ENCODE data around the gene RNF150. TPM values are rescaled to one million over a fixed set of nuclear protein-coding genes. Genes with fewer than 3 reads are reported as not detected.

Gene RNF150
- total RNA-seq, 1 donor from 2014 or later: 14.8 TPM

DNA sequence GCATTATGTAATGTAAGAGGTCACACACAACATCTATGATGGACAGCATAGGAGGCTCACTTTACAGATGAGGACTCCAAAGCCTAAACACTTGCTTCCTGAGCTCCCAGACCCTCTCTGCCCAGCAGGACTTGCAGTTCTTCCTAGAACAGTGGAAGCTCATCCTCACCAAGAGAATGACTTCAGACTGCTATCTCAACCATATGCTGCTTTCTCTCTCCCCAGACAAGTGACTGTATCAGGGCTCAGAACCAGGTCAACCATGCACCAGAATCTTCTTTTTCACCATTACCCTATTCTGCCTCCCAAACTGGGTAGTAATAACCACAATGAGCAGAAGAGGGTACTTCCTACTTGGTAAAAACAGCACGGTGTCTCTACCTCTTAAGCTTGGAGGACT, 12.2 kb downstream of the RNF150 start:
- Mint-ChIP-seq H3K9me3 (ENCODE audit: low read depth) (peaks cover 3% of the 10 kb centered on the region), H3K27ac (ENCODE audit: unreplicated experiment) (no peak overlapping the region), H3K4me3 (ENCODE audit: unreplicated experiment) (no peak overlapping the region), H3K4me1 (ENCODE audit: low read depth) (peaks cover 10% of the 10 kb centered on the region), H3K27me3 (ENCODE audit: low read depth) (no peaks in the 10 kb centered on the region), H3K36me3 (ENCODE audit: low read depth) (peaks cover 3% of the 10 kb centered on the region)
- TF ChIP-seq, protein P1, sequence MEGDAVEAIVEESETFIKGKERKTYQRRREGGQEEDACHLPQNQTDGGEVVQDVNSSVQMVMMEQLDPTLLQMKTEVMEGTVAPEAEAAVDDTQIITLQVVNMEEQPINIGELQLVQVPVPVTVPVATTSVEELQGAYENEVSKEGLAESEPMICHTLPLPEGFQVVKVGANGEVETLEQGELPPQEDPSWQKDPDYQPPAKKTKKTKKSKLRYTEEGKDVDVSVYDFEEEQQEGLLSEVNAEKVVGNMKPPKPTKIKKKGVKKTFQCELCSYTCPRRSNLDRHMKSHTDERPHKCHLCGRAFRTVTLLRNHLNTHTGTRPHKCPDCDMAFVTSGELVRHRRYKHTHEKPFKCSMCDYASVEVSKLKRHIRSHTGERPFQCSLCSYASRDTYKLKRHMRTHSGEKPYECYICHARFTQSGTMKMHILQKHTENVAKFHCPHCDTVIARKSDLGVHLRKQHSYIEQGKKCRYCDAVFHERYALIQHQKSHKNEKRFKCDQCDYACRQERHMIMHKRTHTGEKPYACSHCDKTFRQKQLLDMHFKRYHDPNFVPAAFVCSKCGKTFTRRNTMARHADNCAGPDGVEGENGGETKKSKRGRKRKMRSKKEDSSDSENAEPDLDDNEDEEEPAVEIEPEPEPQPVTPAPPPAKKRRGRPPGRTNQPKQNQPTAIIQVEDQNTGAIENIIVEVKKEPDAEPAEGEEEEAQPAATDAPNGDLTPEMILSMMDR (IDR thresholded peaks at IDR 0.05): no peak
- no peak for DNase-seq (ENCODE audit: low spot score)

DNA sequence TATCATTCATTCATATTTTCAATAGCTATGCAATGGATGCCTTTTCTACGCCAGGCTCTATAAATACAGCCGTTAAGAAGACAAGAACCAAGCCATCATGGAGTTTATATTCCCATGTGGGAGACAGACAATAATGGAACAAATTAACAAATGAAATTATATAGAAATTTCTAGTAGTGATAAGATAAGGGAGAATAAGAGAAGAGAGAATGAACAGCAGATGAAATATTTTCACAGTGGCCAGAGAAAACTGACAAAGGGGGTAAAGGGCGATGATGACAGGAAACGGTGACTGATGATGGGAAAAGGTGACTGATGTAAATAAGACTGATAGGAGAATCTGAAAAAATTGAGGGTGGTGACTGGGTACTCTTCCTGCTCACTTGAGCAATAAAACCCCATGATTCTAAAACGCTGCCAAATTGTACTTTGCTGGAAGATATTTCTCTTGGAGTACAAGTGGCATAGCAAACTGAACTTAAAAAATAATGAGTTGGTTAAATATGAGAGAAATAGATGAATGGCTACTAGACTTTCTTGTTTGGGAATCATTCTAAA, 13.2 kb downstream of the RNF150 start:
- Mint-ChIP-seq H3K4me1 (ENCODE audit: low read depth) (peaks cover 6% of the 10 kb centered on the region), H3K9me3 (ENCODE audit: low read depth) (peaks cover 13% of the 10 kb centered on the region), H3K4me3 (ENCODE audit: unreplicated experiment) (no peak overlapping the region), H3K27ac (ENCODE audit: unreplicated experiment) (no peak overlapping the region), H3K27me3 (ENCODE audit: low read depth) (no peaks in the 10 kb centered on the region), H3K36me3 (ENCODE audit: low read depth) (peaks cover 8% of the 10 kb centered on the region)
- TF ChIP-seq, protein P1 (IDR thresholded peaks at IDR 0.05): no peak
- DNase-seq (ENCODE audit: low spot score): no peak

DNA sequence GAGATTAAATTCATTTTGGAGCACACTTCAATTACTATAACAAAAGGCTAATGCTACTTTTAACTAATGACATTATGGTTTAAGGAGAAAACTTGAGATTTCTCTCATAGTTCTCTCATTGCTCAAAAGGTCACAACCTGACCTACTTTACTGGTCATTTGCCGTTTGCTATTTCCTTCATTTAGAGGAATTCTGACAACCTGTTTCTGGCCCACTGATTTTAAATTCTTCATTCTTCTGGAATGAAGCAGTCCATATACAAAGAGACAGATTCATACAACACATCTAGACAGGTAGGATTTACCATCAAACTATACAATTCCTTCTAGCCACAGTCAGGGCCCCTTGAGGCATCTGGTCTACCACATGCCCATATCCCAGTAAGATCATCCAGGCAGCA, 14.2 kb downstream of the RNF150 start:
- Mint-ChIP-seq H3K27me3 (ENCODE audit: low read depth) (no peaks in the 10 kb centered on the region), H3K36me3 (ENCODE audit: low read depth) (peaks cover 14% of the 10 kb centered on the region), H3K4me3 (ENCODE audit: unreplicated experiment) (no peak overlapping the region), H3K27ac (ENCODE audit: unreplicated experiment) (no peak overlapping the region), H3K4me1 (ENCODE audit: low read depth) (peaks cover 6% of the 10 kb centered on the region), H3K9me3 (ENCODE audit: low read depth) (peaks cover 24% of the 10 kb centered on the region)
- no peak for DNase-seq (ENCODE audit: low spot score)
- TF ChIP-seq, protein P1 (IDR thresholded peaks at IDR 0.05): no peak

DNA sequence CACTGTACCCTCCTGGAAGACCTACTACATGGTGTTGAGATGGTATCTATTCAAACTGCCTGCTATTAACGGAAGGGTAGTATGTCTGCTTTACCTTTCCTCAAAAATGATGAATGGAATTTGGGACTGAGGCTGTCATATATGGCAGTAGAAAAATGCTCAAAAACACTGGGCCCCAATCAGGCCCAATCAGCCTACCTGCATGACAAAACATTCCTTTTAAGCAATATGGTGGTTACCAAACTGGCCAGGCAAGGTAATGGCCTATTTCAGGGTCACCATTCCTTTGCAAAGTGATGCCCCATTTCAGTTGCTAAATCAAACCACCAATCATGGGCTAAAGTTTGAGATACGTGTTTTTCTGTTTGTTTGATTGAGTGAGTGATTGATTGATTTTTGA, 14.9 kb downstream of the RNF150 start:
- Mint-ChIP-seq H3K27me3 (ENCODE audit: low read depth) (no peaks in the 10 kb centered on the region), H3K4me1 (ENCODE audit: low read depth) (peaks cover 6% of the 10 kb centered on the region), H3K27ac (ENCODE audit: unreplicated experiment) (no peak overlapping the region), H3K36me3 (ENCODE audit: low read depth) (peaks cover 18% of the 10 kb centered on the region), H3K4me3 (ENCODE audit: unreplicated experiment) (no peak overlapping the region), H3K9me3 (ENCODE audit: low read depth) (peaks cover 30% of the 10 kb centered on the region)
- TF ChIP-seq, protein P1 (IDR thresholded peaks at IDR 0.05): no peak
- DNase-seq (ENCODE audit: low spot score): no peak

DNA sequence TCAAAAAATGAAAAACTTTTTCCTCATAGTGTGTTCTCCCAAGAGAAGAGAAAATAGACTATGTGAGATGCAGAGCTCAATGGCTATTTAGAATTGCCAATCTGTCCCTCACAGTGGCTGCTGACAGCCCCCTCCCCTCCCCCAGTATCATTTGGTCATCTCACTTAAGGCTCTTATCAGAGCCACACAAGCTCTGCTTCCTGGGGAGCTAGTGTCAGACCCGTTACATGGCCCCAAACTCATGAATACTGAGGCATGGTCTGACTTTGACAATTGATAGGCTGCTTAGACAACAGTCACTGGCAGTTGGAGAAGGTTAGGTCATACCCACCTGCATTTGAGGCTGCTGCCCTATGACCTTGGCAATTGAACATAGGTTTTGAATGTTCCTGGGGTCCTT, 15.3 kb downstream of the RNF150 start:
- H3K4me1 Mint-ChIP-seq (ENCODE audit: low read depth): peaks cover 6% of the 10 kb centered on the region
- no peak overlapping the region for H3K4me3 Mint-ChIP-seq (ENCODE audit: unreplicated experiment)
- DNase-seq (ENCODE audit: low spot score): no peak
- peaks cover 18% of the 10 kb centered on the region for H3K36me3 Mint-ChIP-seq (ENCODE audit: low read depth)
- TF ChIP-seq, protein P1 (IDR thresholded peaks at IDR 0.05): no peak
- no peaks in the 10 kb centered on the region for H3K27me3 Mint-ChIP-seq (ENCODE audit: low read depth)
- peaks cover 33% of the 10 kb centered on the region for H3K9me3 Mint-ChIP-seq (ENCODE audit: low read depth)
- H3K27ac Mint-ChIP-seq (ENCODE audit: unreplicated experiment): no peak overlapping the region
